ENCODE measurements around the gene DCAF4. TPM values are rescaled to one million over a fixed set of nuclear protein-coding genes. Genes with fewer than 3 reads are reported as not detected.

Gene DCAF4, protein sequence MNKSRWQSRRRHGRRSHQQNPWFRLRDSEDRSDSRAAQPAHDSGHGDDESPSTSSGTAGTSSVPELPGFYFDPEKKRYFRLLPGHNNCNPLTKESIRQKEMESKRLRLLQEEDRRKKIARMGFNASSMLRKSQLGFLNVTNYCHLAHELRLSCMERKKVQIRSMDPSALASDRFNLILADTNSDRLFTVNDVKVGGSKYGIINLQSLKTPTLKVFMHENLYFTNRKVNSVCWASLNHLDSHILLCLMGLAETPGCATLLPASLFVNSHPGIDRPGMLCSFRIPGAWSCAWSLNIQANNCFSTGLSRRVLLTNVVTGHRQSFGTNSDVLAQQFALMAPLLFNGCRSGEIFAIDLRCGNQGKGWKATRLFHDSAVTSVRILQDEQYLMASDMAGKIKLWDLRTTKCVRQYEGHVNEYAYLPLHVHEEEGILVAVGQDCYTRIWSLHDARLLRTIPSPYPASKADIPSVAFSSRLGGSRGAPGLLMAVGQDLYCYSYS
- 10 to 100 TPM; 21.3 to 24.6 TPM for total RNA-seq

DNA sequence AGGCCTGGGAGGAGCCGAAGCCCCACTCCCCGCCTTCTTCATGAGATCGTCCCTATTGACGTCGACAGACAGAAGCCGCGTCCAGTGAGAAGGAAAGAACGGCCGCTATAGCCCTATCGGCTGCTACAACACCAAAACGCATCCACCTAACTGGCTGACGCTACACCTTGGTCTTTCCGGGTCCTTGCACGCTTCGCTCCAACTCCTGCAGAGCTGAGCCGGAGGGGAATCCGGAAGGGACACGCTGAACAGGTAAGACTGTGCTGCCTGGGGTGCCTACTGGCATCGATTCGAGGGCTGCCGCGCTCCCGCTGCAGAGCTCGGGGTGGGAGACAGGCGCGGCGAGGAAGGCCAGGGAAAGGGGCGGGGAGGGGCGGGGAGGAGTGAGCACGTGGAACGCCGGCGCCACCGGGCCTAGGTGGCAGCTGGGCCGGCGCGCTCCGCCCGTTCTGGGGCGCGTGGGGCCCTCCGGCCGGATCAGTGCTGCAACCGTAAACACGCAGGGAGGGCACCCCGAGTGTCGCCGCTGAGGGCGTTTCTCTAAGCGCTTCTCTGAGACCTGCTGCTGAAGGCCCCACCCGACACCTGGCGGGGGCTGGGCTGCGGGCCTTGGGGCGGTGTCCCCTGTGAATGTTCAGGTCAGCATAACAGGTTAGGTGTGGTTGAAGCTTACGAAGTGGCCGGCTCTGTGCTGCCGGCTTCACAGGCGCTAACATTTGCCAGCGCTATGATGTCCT is at the start of gene DCAF4:
TSS of gene DCAF4 (plus strand) at position 173 of the 737 bp plus-strand sequence. CDS start 11,515 bp downstream, outside the sequence.

DNA sequence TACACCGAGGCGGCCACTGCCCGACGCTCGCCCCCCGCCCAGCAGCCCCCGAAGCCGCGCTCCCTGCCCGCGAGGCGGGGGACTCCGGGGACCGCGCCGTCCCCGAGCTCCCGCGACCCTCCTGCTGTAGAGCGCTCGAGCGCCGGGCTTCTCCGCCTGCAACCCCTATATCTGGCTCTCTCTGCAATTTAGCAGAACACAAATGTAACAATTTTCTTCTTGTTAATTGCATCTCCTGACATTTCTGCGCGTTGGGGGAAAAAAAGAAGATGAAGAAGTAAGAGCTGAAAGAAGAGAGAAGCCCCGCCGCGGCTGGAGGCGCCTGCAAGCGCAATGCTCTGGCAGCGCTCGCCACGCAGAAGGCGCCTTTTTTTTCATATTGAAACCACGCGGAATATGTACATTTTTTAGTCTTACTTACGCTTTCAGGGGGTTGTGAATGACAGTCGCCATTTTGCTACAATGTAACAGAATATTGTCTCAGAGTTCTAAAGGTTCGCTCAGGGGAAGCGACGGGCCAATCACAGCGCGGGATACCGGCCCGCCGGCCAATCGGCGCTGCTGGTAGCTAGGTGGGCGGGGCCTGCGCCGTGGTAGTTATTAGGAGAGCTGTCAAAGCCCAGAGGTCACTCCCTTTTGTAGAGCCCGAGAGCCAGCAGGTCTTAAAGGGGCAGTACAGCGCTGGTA is 32.5 kb upstream of the DCAF4 start, which contains the start of gene DPF3:
TSS of gene DPF3 (minus strand) at position 466 of the 687 bp plus-strand sequence. CDS start at position 453, 13 bp downstream.

Other genes starting within 250 kb of the DCAF4 start
- 1 to 10 TPM; 1.0 to 1.3 TPM for gene DPF3, start 32.4 kb upstream of the DCAF4 start, total RNA-seq
- gene ZFYVE1, start 100.6 kb downstream of the DCAF4 start, total RNA-seq, result 10 to 100 TPM; 19.6 to 40.3 TPM
- 10 to 100 TPM; 32.3 to 33.3 TPM for gene RBM25, start 132.1 kb downstream of the DCAF4 start, total RNA-seq
- gene PSEN1, start 210.0 kb downstream of the DCAF4 start, total RNA-seq, result 10 to 100 TPM; 45.3 to 50.9 TPM